Thyroid gland (tissue), 4 donors: ENCODE measurements around the gene AATF.

Source experiments
- CTCF ChIP-seq, 6 experiments: fragments of 200-600 bp in 3 of 6; fragments of 450-650 bp in 3 of 6; sonication (generic) in 3 of 6; IDR thresholded peaks; one replicate each; pipeline ENCODE4 v1.5.1; 2016 to 2019; ENCODE audit warnings: antibody characterized with exemption in 6 of 6, mild to moderate bottlenecking in 2 of 6, inconsistent platforms in 1 of 6, moderate library complexity in 1 of 6
- POLR2A ChIP-seq, 2 donors: fragments of 450-650 bp; IDR thresholded peaks; one replicate each; pipeline ENCODE4 v1.6.1; 2017; ENCODE audit warnings: antibody characterized with exemption in 2 of 2, mild to moderate bottlenecking in 2 of 2, moderate library complexity in 1 of 2

GRCh38 chr17:37098152-37098551 lies 149.4 kb downstream of the AATF start:
- TF ChIP-seq CTCF (IDR thresholded peaks at IDR 0.05) (no peak), POLR2A (IDR thresholded peaks at IDR 0.05) (no peak)
